ENCODE data around the gene OGT. TPM values are rescaled to one million over a fixed set of nuclear protein-coding genes. Genes with fewer than 3 reads are reported as not detected.

Gene OGT
- total RNA-seq, 1 experiment from 2014 or later = 191 TPM

DNA sequence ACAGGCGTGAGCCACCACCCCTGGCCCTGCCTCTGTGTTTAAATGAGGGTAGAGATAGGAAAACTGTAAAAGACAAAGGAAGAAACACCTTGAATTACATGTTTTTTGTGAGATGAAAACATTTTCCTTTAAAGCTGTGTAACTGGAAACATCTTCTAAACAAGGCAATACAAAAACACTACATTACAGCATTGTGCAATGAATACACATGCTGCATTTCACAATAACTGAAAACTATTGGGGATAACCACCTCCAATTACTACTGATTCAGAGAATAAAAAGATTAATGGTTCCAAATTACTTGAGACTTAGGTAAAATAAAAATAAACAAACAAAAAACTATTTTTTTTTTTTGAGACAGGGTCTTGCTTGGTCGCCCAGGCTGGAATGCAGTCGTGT lies 7.6 kb upstream of the OGT start:
- intact Hi-C loops (cut with micrococcal nuclease; ENCODE audit: unreplicated experiment) = no loop called here
- DNase-seq = no peak
- BruUV-seq (replicated peaks) = no TSS peak
- H3K9me3 Mint-ChIP-seq (ENCODE audit: low read depth, unreplicated experiment) = no peaks in the 10 kb centered on the region
- H3K4me3 Mint-ChIP-seq (ENCODE audit: low read depth, unreplicated experiment) = no peak overlapping the region
- CTCF ChIA-PET = no interaction called here
- no peaks in the 10 kb centered on the region for H3K27me3 Mint-ChIP-seq (ENCODE audit: unreplicated experiment)
- no peaks in the 10 kb centered on the region for H3K36me3 Mint-ChIP-seq (ENCODE audit: insufficient read depth, unreplicated experiment)
- no peaks in the 10 kb centered on the region for H3K4me1 Mint-ChIP-seq (ENCODE audit: low read depth, unreplicated experiment)
- TF ChIP-seq, protein P1, sequence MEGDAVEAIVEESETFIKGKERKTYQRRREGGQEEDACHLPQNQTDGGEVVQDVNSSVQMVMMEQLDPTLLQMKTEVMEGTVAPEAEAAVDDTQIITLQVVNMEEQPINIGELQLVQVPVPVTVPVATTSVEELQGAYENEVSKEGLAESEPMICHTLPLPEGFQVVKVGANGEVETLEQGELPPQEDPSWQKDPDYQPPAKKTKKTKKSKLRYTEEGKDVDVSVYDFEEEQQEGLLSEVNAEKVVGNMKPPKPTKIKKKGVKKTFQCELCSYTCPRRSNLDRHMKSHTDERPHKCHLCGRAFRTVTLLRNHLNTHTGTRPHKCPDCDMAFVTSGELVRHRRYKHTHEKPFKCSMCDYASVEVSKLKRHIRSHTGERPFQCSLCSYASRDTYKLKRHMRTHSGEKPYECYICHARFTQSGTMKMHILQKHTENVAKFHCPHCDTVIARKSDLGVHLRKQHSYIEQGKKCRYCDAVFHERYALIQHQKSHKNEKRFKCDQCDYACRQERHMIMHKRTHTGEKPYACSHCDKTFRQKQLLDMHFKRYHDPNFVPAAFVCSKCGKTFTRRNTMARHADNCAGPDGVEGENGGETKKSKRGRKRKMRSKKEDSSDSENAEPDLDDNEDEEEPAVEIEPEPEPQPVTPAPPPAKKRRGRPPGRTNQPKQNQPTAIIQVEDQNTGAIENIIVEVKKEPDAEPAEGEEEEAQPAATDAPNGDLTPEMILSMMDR (IDR thresholded peaks at IDR 0.05; ENCODE audit: unreplicated experiment) = no peak
- no peak overlapping the region for H3K27ac Mint-ChIP-seq (ENCODE audit: unreplicated experiment)

DNA sequence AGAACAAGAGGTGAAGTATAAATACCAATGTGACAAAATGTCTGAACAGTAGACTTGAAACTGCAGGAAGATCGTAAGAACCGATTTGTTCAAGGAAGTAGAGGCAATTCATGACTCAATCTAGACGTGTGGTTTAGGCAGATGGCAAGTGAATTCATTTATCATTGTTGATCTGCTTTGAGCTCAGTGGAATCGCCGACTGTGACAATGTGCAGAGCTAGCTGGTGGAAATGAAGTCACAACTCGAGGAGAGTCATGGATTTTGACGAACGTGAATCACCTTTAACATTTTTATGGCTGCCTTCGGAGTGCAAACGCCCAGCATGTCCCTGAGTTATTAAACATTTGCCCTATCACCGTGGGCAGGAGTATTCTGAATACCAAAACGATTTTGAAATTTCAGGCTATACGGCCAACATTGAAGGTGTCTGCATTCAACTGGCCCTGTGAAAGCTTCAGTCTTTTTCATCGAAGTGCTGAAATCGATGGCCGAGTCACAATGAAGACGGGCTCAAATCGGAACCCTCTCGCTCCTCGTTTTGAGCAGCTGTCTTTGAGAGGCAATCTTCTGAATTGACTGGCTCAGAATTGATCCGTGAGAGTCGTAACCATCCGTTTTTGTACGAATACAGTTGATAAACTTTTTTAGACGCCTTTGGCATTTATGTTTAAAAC lies 689 bp upstream of the OGT start:
- peaks cover 52% of the 10 kb centered on the region for H3K36me3 Mint-ChIP-seq (ENCODE audit: insufficient read depth, unreplicated experiment)
- BruUV-seq (replicated peaks) = TSS peak; percentile 97
- no peaks in the 10 kb centered on the region for H3K27me3 Mint-ChIP-seq (ENCODE audit: unreplicated experiment)
- H3K9me3 Mint-ChIP-seq (ENCODE audit: low read depth, unreplicated experiment) = no peaks in the 10 kb centered on the region
- peak overlapping the region; percentile 98 for H3K27ac Mint-ChIP-seq (ENCODE audit: unreplicated experiment)
- peak; percentile 16 for DNase-seq
- TF ChIP-seq, protein P1 (IDR thresholded peaks at IDR 0.05; ENCODE audit: unreplicated experiment) = no peak
- intact Hi-C loops (cut with micrococcal nuclease; ENCODE audit: unreplicated experiment) = loop anchor here (5.0 to 10.0 kb wide), 2 partner anchors 40 to 87 kb away; no protein-coding TSS in a partner anchor
- peak overlapping the region; percentile 94 for H3K4me3 Mint-ChIP-seq (ENCODE audit: low read depth, unreplicated experiment)
- CTCF ChIA-PET = interaction anchor here (1.5 to 1.6 kb wide), 2 partner anchors 10 to 23 kb away, joined by 3 to 7 read pairs; no protein-coding TSS in a partner anchor
- peaks cover 19% of the 10 kb centered on the region for H3K4me1 Mint-ChIP-seq (ENCODE audit: low read depth, unreplicated experiment)

DNA sequence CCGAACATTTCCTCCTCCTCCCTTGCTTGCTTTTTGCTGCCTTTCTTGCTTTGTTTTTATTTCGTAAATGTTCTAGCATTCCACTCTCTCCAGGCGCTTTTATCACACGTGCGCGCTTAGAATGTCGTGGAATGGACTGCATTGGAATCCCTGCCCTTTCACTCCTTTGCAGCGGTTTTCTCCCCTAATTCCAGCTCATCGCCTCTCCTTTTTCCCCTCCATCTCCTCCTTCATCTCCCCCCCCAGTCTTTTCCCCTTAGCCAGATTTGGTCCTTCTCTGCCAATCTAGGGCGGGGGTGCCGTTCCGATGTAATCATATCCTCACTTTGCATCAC lies 579 bp downstream of the OGT start:
- TF ChIP-seq, protein P1 (IDR thresholded peaks at IDR 0.05; ENCODE audit: unreplicated experiment) = no peak
- Mint-ChIP-seq H3K27ac (ENCODE audit: unreplicated experiment) (peak overlapping the region; percentile 98), H3K9me3 (ENCODE audit: low read depth, unreplicated experiment) (no peaks in the 10 kb centered on the region), H3K4me1 (ENCODE audit: low read depth, unreplicated experiment) (peaks cover 19% of the 10 kb centered on the region), H3K4me3 (ENCODE audit: low read depth, unreplicated experiment) (peak overlapping the region; percentile 94), H3K36me3 (ENCODE audit: insufficient read depth, unreplicated experiment) (peaks cover 59% of the 10 kb centered on the region), H3K27me3 (ENCODE audit: unreplicated experiment) (no peaks in the 10 kb centered on the region)
- intact Hi-C loops (cut with micrococcal nuclease; ENCODE audit: unreplicated experiment) = loop anchor here (5.0 to 10.0 kb wide), 2 partner anchors 41 to 89 kb away; no protein-coding TSS in a partner anchor
- BruUV-seq (replicated peaks) = no TSS peak
- no peak for DNase-seq
- CTCF ChIA-PET = interaction anchor here (0.6 to 2.5 kb wide), 2 partner anchors 10 to 434 kb away, joined by 3 to 13 read pairs; no protein-coding TSS in a partner anchor

DNA sequence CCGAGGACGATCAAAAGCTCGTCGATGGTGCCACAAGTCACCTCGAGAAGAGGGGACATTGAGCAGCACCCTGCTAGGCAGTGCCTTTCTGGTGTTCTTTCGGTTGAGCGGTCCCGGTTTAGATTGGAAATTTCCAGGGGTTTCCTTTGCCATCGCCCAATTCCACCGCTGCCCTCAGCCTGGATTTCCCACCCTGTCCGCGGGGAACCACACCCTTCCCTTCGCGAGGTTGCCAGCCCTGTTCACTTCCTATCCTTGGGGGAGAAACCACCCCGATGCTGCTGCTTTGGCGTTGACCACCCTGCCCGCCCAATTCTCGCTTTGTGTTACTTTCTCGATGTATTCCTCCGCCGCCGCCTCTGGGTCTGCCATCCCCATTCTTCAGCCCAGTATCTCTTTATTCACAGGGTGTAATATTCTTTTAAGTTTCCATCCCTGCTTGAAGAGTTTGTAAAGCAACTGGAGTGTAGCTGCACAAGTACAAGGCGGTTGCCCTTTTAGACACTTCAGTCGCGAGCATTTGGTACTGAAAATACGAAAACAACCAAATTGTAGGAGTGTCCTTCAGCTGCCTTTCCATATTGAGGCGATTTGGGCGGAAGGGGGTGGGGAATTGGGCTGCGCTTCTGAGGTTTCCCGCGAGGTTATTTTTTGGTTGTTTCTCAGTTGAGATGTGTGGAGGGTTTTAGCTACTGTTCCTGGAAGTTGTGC lies 1.1 kb downstream of the OGT start:
- peaks cover 61% of the 10 kb centered on the region for H3K36me3 Mint-ChIP-seq (ENCODE audit: insufficient read depth, unreplicated experiment)
- H3K4me1 Mint-ChIP-seq (ENCODE audit: low read depth, unreplicated experiment) = peaks cover 19% of the 10 kb centered on the region
- no TSS peak for BruUV-seq (replicated peaks)
- H3K4me3 Mint-ChIP-seq (ENCODE audit: low read depth, unreplicated experiment) = peak overlapping the region; percentile 94
- intact Hi-C loops (cut with micrococcal nuclease; ENCODE audit: unreplicated experiment) = loop anchor here (5.0 to 10.0 kb wide), 2 partner anchors 42 to 89 kb away; no protein-coding TSS in a partner anchor
- TF ChIP-seq, protein P1 (IDR thresholded peaks at IDR 0.05; ENCODE audit: unreplicated experiment) = no peak
- CTCF ChIA-PET = interaction anchor here (0.6 to 2.5 kb wide), 2 partner anchors 10 to 434 kb away, joined by 3 to 13 read pairs; no protein-coding TSS in a partner anchor
- H3K27me3 Mint-ChIP-seq (ENCODE audit: unreplicated experiment) = no peaks in the 10 kb centered on the region
- peak; percentile 29 for DNase-seq
- H3K27ac Mint-ChIP-seq (ENCODE audit: unreplicated experiment) = peak overlapping the region; percentile 98
- no peaks in the 10 kb centered on the region for H3K9me3 Mint-ChIP-seq (ENCODE audit: low read depth, unreplicated experiment)
